HepG2 (cell line): Measurements from ENCODE around the gene FGD2. TPM values are rescaled to one million over a fixed set of nuclear protein-coding genes. Genes with fewer than 3 reads are reported as not detected.

Experiments
- IRF9 ChIP-seq: sonication (generic); formaldehyde crosslinking; IDR thresholded peaks from 2 replicates; pipeline ENCODE4 v1.8.0; 2022; ENCODE audit warnings: missing genetic modification reagents, mild to moderate bottlenecking, borderline replicate concordance
- KAT2B ChIP-seq: fragments of 150-350 bp; IDR thresholded peaks from 2 replicates; pipeline ENCODE4 v1.6.1; 2014; ENCODE audit warnings: low read depth, low read length, borderline replicate concordance
- KLF15 ChIP-seq: sonication (generic); formaldehyde crosslinking; IDR thresholded peaks from 2 replicates; pipeline ENCODE4 v1.8.1; 2023; ENCODE audit warnings: borderline replicate concordance, mild to moderate bottlenecking, inconsistent platforms, missing genetic modification reagents, mixed read lengths
- PRMT3 ChIP-seq: sonication (generic); formaldehyde crosslinking; IDR thresholded peaks from 2 replicates; pipeline ENCODE4 v1.8.1; 2022; ENCODE audit warnings: low read depth, mild to moderate bottlenecking, moderate library complexity, missing genetic modification reagents, borderline replicate concordance
- SMARCC2 ChIP-seq: fragments of 450-650 bp; IDR thresholded peaks from 2 replicates; pipeline ENCODE4 v1.6.1; 2017; ENCODE audit warnings: antibody characterized with exemption, mild to moderate bottlenecking
- SP140L ChIP-seq: sonication (generic); formaldehyde crosslinking; IDR thresholded peaks from 2 replicates; pipeline ENCODE4 v1.4.0; 2020; ENCODE audit warnings: missing genetic modification reagents, borderline replicate concordance
- YEATS4 ChIP-seq: sonication (generic); formaldehyde crosslinking; IDR thresholded peaks from 2 replicates; pipeline ENCODE4 v1.4.0; 2020; ENCODE audit warnings: missing genetic modification reagents, borderline replicate concordance
- ZBTB38 ChIP-seq: sonication (generic); formaldehyde crosslinking; IDR thresholded peaks from 2 replicates; pipeline ENCODE4 v1.5.1; 2020; ENCODE audit warnings: mild to moderate bottlenecking, missing genetic modification reagents
- ZKSCAN8 ChIP-seq: IDR thresholded peaks from 2 replicates; pipeline ENCODE4 v1.6.1; 2016; ENCODE audit warnings: borderline replicate concordance, missing genetic modification reagents, missing compliant biosample characterization
- ZNF124 ChIP-seq: sonication (generic); formaldehyde crosslinking; IDR thresholded peaks from 2 replicates; pipeline ENCODE4 v1.4.0; 2020; ENCODE audit warnings: missing genetic modification reagents
- ZNF296 ChIP-seq: sonication (generic); formaldehyde crosslinking; conservative IDR thresholded peaks from 2 replicates; pipeline ENCODE4 v1.5.0; 2020; ENCODE audit warnings: mild to moderate bottlenecking, missing genetic modification reagents
- ZNF556 ChIP-seq: sonication (generic); formaldehyde crosslinking; IDR thresholded peaks from 2 replicates; pipeline ENCODE4 v1.4.0; 2020; ENCODE audit warnings: mild to moderate bottlenecking, missing genetic modification reagents, borderline replicate concordance
- ZNF652 ChIP-seq: IDR thresholded peaks from 2 replicates; pipeline ENCODE4 v1.6.1; 2016; ENCODE audit warnings: low read depth, borderline replicate concordance
- ZNF768 ChIP-seq: sonication (generic); formaldehyde crosslinking; IDR thresholded peaks from 2 replicates; pipeline ENCODE4 v1.4.0; 2020; ENCODE audit warnings: missing genetic modification reagents
- polyA plus RNA-seq, 8 experiments: library from polyadenylated mRNA; depleted of rRNA in 3 of 8; stranded (reverse) in 7 of 8; unstranded in 1 of 8; fragments of >200 nt; fragmentation: Illumina TruSeq in 4 of 8; extraction: Trizol in 4 of 8; gene quantifications; 2 replicates each; pipeline versions ENCODE4 v1.2.1 to v1.2.3, GENCODE V29; 2011 to 2016; ENCODE audit warnings: low read depth in 4 of 8, missing spikeins in 1 of 8, mixed read lengths in 1 of 8; ENCODE audit not compliant: insufficient read depth in 1 of 8
- total RNA-seq, 5 experiments: library from RNA; depleted of rRNA; stranded (reverse); fragments of >200 nt; fragmentation: Illumina TruSeq; extraction: Trizol; gene quantifications; 2 replicates each; pipeline ENCODE4 v1.2.3, GENCODE V29; 2016; ENCODE audit warnings: low read depth in 1 of 5
- TF ChIP-seq, protein P1 (sequence below): fragments of 450-650 bp; IDR thresholded peaks from 2 replicates; pipeline ENCODE4 v1.6.1; 2016
- TF ChIP-seq, protein P2 (sequence below): sonication (generic); formaldehyde crosslinking; IDR thresholded peaks from 2 replicates; pipeline ENCODE4 v1.4.0; 2020; ENCODE audit warnings: missing genetic modification reagents, borderline replicate concordance

The FGD2 gene
- total and polyA plus RNA-seq, 2 of the 13 experiments (the other 11 are each of a cell fraction or from before 2014, with no cell fraction given): not detected

DNA sequence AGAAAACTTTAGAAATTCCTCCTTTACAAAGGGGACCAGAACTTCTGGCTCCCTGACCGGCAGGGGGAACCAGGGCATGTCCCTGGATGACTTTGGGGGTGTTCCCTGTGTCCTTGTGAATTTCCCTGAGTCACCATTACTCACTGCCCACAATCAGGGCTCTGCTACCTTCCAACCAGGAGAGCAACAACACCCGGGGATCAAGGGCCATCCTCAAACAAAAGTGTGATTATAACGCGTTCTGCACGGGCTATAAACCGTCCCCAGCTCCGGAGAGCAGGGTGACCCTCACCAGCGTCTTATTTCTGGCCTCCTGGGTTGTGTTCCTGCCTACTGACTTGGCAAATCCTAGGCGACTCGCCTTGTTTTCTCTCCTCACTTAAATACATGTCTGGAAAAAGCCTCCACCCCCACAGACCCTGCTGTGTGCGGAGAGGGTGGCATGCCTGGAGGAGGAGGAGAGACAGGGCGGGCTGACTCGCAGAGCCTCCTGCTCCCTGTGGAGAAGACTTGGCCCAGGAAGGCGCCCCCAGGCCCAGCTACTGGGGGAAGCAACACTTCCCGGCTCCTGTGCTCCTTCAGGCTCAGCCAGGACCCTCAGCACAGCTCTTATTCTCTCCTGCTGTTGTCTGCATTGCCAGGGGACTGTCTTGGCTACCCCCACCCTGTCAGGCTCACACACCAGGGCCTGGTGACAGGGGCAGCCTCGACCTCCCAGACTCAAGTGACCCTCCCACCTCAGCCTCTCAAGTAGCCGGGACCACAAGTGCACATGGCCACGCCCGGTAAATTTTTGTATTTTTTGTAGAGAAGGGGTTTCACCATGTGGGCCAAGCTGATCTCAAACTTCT, 54.1 kb downstream of the FGD2 start (continued):
- TF ChIP-seq KAT2B: no peak
- peak; percentile 83 for TF ChIP-seq YEATS4 (CRISPR knock-in tag)
- TF ChIP-seq SMARCC2: no peak
- peak; percentile 61 for TF ChIP-seq ZKSCAN8
- peak; percentile 72; the same call in 1 of the 2 replicates for TF ChIP-seq ZBTB38
- TF ChIP-seq KLF15 (CRISPR knock-in tag): no peak
- no peak; the same call in 1 of the 2 replicates for TF ChIP-seq ZNF124 (CRISPR knock-in tag)
- peak; percentile 71; the same call in 1 of the 2 replicates for TF ChIP-seq ZNF652 (CRISPR knock-in tag)
- TF ChIP-seq IRF9 (CRISPR knock-in tag): peak; percentile 54; the same call in 1 of the 2 replicates
- no peak for TF ChIP-seq PRMT3 (CRISPR knock-in tag)
- TF ChIP-seq SP140L: no peak
- peak; percentile 43; the same call in 1 of the 2 replicates for TF ChIP-seq ZNF556 (CRISPR knock-in tag)
- no peak; the same call in 1 of the 2 replicates for TF ChIP-seq ZNF768
- TF ChIP-seq, protein P1, sequence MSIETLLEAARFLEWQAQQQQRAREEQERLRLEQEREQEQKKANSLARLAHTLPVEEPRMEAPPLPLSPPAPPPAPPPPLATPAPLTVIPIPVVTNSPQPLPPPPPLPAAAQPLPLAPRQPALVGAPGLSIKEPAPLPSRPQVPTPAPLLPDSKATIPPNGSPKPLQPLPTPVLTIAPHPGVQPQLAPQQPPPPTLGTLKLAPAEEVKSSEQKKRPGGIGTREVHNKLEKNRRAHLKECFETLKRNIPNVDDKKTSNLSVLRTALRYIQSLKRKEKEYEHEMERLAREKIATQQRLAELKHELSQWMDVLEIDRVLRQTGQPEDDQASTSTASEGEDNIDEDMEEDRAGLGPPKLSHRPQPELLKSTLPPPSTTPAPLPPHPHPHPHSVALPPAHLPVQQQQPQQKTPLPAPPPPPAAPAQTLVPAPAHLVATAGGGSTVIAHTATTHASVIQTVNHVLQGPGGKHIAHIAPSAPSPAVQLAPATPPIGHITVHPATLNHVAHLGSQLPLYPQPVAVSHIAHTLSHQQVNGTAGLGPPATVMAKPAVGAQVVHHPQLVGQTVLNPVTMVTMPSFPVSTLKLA: no peak
- TF ChIP-seq, protein P2, sequence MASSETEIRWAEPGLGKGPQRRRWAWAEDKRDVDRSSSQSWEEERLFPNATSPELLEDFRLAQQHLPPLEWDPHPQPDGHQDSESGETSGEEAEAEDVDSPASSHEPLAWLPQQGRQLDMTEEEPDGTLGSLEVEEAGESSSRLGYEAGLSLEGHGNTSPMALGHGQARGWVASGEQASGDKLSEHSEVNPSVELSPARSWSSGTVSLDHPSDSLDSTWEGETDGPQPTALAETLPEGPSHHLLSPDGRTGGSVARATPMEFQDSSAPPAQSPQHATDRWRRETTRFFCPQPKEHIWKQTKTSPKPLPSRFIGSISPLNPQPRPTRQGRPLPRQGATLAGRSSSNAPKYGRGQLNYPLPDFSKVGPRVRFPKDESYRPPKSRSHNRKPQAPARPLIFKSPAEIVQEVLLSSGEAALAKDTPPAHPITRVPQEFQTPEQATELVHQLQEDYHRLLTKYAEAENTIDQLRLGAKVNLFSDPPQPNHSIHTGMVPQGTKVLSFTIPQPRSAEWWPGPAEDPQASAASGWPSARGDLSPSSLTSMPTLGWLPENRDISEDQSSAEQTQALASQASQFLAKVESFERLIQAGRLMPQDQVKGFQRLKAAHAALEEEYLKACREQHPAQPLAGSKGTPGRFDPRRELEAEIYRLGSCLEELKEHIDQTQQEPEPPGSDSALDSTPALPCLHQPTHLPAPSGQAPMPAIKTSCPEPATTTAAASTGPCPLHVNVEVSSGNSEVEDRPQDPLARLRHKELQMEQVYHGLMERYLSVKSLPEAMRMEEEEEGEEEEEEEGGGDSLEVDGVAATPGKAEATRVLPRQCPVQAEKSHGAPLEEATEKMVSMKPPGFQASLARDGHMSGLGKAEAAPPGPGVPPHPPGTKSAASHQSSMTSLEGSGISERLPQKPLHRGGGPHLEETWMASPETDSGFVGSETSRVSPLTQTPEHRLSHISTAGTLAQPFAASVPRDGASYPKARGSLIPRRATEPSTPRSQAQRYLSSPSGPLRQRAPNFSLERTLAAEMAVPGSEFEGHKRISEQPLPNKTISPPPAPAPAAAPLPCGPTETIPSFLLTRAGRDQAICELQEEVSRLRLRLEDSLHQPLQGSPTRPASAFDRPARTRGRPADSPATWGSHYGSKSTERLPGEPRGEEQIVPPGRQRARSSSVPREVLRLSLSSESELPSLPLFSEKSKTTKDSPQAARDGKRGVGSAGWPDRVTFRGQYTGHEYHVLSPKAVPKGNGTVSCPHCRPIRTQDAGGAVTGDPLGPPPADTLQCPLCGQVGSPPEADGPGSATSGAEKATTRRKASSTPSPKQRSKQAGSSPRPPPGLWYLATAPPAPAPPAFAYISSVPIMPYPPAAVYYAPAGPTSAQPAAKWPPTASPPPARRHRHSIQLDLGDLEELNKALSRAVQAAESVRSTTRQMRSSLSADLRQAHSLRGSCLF (CRISPR knock-in tag): no peak
- no peak for TF ChIP-seq ZNF296 (CRISPR knock-in tag)
